HepG2 (cell line): ENCODE results near the gene MRPL14. TPM values are rescaled to one million over a fixed set of nuclear protein-coding genes. Genes with fewer than 3 reads are reported as not detected.

Source experiments
- ARID2 ChIP-seq: sonication (generic); formaldehyde crosslinking; IDR thresholded peaks from 2 replicates; pipeline ENCODE4 v1.8.1; 2022; ENCODE audit warnings: mild to moderate bottlenecking, missing genetic modification reagents, borderline replicate concordance
- ATF7-NPFF ChIP-seq: sonication (generic); formaldehyde crosslinking; IDR thresholded peaks from 2 replicates; pipeline ENCODE4 v1.8.1; 2023; ENCODE audit warnings: mild to moderate bottlenecking, low read depth, missing genetic modification reagents, moderate library complexity
- BCL6 ChIP-seq: IDR thresholded peaks from 2 replicates; pipeline ENCODE4 v1.6.1; 2016; ENCODE audit warnings: missing genetic modification reagents, missing compliant biosample characterization
- CAMTA2 ChIP-seq: sonication (generic); formaldehyde crosslinking; IDR thresholded peaks from 2 replicates; pipeline ENCODE4 v1.4.0; 2020; ENCODE audit warnings: mild to moderate bottlenecking, missing genetic modification reagents, borderline replicate concordance
- DR1 ChIP-seq: sonication (generic); formaldehyde crosslinking; IDR thresholded peaks from 2 replicates; pipeline ENCODE4 v1.8.0; 2021; ENCODE audit warnings: mild to moderate bottlenecking, missing genetic modification reagents, inconsistent platforms
- FOXC1 ChIP-seq: sonication (generic); formaldehyde crosslinking; IDR thresholded peaks from 2 replicates; pipeline ENCODE4 v1.8.0; 2022; ENCODE audit warnings: mild to moderate bottlenecking, missing genetic modification reagents, borderline replicate concordance
- HOXA9 ChIP-seq: sonication (generic); formaldehyde crosslinking; IDR thresholded peaks from 2 replicates; pipeline ENCODE4 v1.8.1; 2022; ENCODE audit warnings: missing genetic modification reagents, mild to moderate bottlenecking, moderate library complexity, borderline replicate concordance
- NFKB2 ChIP-seq: sonication (generic); formaldehyde crosslinking; IDR thresholded peaks from 2 replicates; pipeline ENCODE4 v1.4.0; 2020; ENCODE audit warnings: missing genetic modification reagents, borderline replicate concordance
- NR2F1 ChIP-seq, 2 experiments: fragments of 450-650 bp in 1 of 2; formaldehyde crosslinking in 1 of 2; IDR thresholded peaks; 2 replicates each; pipeline versions ENCODE4 v1.5.0 to v1.6.1; 2016 to 2020; ENCODE audit warnings: mild to moderate bottlenecking in 1 of 2, missing compliant biosample characterization in 1 of 2, missing genetic modification reagents in 1 of 2, moderate library complexity in 1 of 2
- RBFOX2 ChIP-seq: fragments of 200-400 bp; formaldehyde crosslinking; IDR thresholded peaks from 2 replicates; pipeline ENCODE4 v1.6.1; 2017; ENCODE audit warnings: low read depth, mild to moderate bottlenecking, low read length
- SMAD1 ChIP-seq: sonication (generic); formaldehyde crosslinking; IDR thresholded peaks from 2 replicates; pipeline ENCODE4 v1.4.0; 2020; ENCODE audit warnings: missing genetic modification reagents, low read depth, mild to moderate bottlenecking, borderline replicate concordance
- TCF7 ChIP-seq: sonication (generic); IDR thresholded peaks from 2 replicates; pipeline ENCODE4 v1.6.1; 2016; ENCODE audit warnings: antibody characterized with exemption, low read depth
- TCF7L2 ChIP-seq: IDR thresholded peaks from 2 replicates; pipeline ENCODE4 v1.6.1; 2011; ENCODE audit warnings: mild to moderate bottlenecking, low read depth, low read length, moderate library complexity
- ZFP1 ChIP-seq: IDR thresholded peaks from 2 replicates; pipeline ENCODE4 v1.6.1; 2016
- ZFP36L1 ChIP-seq: sonication (generic); formaldehyde crosslinking; IDR thresholded peaks from 2 replicates; pipeline ENCODE4 v1.8.0; 2022; ENCODE audit warnings: mild to moderate bottlenecking, missing genetic modification reagents, moderate library complexity
- ZNF18 ChIP-seq: sonication (generic); formaldehyde crosslinking; IDR thresholded peaks from 2 replicates; pipeline ENCODE4 v1.8.0; 2022; ENCODE audit warnings: mild to moderate bottlenecking, missing genetic modification reagents; ENCODE audit not compliant: insufficient replicate concordance
- ZNF260 ChIP-seq: sonication (generic); formaldehyde crosslinking; IDR thresholded peaks from 2 replicates; pipeline ENCODE4 v1.4.0; 2020; ENCODE audit warnings: missing genetic modification reagents, low read depth, mild to moderate bottlenecking, borderline replicate concordance
- ZNF333 ChIP-seq: sonication (generic); formaldehyde crosslinking; IDR thresholded peaks from 2 replicates; pipeline ENCODE4 v1.4.0; 2020; ENCODE audit warnings: mild to moderate bottlenecking, missing genetic modification reagents, borderline replicate concordance
- ZNF354B ChIP-seq: sonication (generic); formaldehyde crosslinking; IDR thresholded peaks from 2 replicates; pipeline ENCODE4 v1.8.0; 2022; ENCODE audit warnings: mild to moderate bottlenecking, missing genetic modification reagents
- ZNF616 ChIP-seq: sonication (generic); formaldehyde crosslinking; IDR thresholded peaks from 2 replicates; pipeline ENCODE4 v1.5.0; 2020; ENCODE audit warnings: low read depth, mild to moderate bottlenecking, missing genetic modification reagents
- ZNF747 ChIP-seq: sonication (generic); formaldehyde crosslinking; IDR thresholded peaks from 2 replicates; pipeline ENCODE4 v1.8.1; 2023; ENCODE audit warnings: missing genetic modification reagents, mild to moderate bottlenecking, borderline replicate concordance
- polyA plus RNA-seq, 8 experiments: library from polyadenylated mRNA; depleted of rRNA in 3 of 8; stranded (reverse) in 7 of 8; unstranded in 1 of 8; fragments of >200 nt; fragmentation: Illumina TruSeq in 4 of 8; extraction: Trizol in 4 of 8; gene quantifications; 2 replicates each; pipeline versions ENCODE4 v1.2.1 to v1.2.3, GENCODE V29; 2011 to 2016; ENCODE audit warnings: low read depth in 4 of 8, missing spikeins in 1 of 8, mixed read lengths in 1 of 8; ENCODE audit not compliant: insufficient read depth in 1 of 8
- total RNA-seq, 5 experiments: library from RNA; depleted of rRNA; stranded (reverse); fragments of >200 nt; fragmentation: Illumina TruSeq; extraction: Trizol; gene quantifications; 2 replicates each; pipeline ENCODE4 v1.2.3, GENCODE V29; 2016; ENCODE audit warnings: low read depth in 1 of 5
- TF ChIP-seq, protein P1 (sequence below): IDR thresholded peaks from 2 replicates; pipeline ENCODE4 v1.4.0; 2020; ENCODE audit warnings: mild to moderate bottlenecking, missing genetic modification reagents

MRPL14 gene
- total and polyA plus RNA-seq, 2 of the 13 experiments (the other 11 are each of a cell fraction or from before 2014, with no cell fraction given), result 157 to 178 TPM

DNA sequence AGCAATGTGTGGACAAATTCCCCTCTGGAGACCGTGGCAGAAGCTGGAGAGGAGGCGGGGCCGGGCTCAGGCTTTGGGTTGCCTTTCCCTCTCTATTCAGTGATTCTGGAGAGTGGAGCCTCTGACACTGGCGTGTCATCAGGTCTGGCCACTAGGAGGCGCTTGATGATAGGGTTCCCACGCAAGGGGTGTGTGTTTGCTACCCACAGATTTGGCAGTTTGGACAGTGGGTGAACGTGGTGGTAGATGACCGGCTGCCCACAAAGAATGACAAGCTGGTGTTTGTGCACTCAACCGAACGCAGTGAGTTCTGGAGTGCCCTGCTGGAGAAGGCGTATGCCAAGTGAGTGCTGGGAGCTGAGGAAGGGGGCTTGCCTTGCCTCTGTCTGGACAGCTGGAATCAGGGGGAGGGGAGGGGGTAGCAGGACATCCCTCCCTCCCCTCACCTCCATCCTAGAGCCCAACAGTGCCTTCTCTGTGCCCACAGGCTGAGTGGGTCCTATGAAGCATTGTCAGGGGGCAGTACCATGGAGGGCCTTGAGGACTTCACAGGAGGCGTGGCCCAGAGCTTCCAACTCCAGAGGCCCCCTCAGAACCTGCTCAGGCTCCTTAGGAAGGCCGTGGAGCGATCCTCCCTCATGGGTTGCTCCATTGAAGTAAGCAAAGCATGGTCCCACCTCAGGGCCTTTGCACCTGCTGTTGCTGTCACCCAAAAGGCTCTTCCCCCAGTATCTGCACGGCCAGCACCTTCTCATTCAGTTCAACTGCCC, 45.7 kb upstream of the MRPL14 start (continued):
- TF ChIP-seq HOXA9 (no peak), NFKB2 (0 out of 2 replicates have a peak, but pooled peaks have one; percentile 54), TCF7L2 (no peak), FOXC1 (CRISPR knock-in tag) (no peak), TCF7 (no peak), BCL6 (no peak), ARID2 (CRISPR knock-in tag) (no peak), DR1 (CRISPR knock-in tag) (no peak), ZNF260 (CRISPR knock-in tag) (no peak), RBFOX2 (no peak), CAMTA2 (CRISPR knock-in tag) (no peak), ZNF354B (0 out of 2 replicates have a peak, but pooled peaks have one; percentile 74), ZNF18 (CRISPR knock-in tag) (no peak), ZNF747 (CRISPR knock-in tag) (no peak), ZNF616 (CRISPR knock-in tag) (no peak), ZNF333 (CRISPR knock-in tag) (no peak), NR2F1 (CRISPR knock-in tag; IDR thresholded peaks at IDR 0.05) (no peak), ZFP1 (no peak), ZFP36L1 (CRISPR knock-in tag) (no peak), SMAD1 (no peak), ATF7-NPFF (CRISPR knock-in tag) (no peak)
- TF ChIP-seq, protein P1, sequence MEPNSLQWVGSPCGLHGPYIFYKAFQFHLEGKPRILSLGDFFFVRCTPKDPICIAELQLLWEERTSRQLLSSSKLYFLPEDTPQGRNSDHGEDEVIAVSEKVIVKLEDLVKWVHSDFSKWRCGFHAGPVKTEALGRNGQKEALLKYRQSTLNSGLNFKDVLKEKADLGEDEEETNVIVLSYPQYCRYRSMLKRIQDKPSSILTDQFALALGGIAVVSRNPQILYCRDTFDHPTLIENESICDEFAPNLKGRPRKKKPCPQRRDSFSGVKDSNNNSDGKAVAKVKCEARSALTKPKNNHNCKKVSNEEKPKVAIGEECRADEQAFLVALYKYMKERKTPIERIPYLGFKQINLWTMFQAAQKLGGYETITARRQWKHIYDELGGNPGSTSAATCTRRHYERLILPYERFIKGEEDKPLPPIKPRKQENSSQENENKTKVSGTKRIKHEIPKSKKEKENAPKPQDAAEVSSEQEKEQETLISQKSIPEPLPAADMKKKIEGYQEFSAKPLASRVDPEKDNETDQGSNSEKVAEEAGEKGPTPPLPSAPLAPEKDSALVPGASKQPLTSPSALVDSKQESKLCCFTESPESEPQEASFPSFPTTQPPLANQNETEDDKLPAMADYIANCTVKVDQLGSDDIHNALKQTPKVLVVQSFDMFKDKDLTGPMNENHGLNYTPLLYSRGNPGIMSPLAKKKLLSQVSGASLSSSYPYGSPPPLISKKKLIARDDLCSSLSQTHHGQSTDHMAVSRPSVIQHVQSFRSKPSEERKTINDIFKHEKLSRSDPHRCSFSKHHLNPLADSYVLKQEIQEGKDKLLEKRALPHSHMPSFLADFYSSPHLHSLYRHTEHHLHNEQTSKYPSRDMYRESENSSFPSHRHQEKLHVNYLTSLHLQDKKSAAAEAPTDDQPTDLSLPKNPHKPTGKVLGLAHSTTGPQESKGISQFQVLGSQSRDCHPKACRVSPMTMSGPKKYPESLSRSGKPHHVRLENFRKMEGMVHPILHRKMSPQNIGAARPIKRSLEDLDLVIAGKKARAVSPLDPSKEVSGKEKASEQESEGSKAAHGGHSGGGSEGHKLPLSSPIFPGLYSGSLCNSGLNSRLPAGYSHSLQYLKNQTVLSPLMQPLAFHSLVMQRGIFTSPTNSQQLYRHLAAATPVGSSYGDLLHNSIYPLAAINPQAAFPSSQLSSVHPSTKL (CRISPR knock-in tag), result peak; percentile 28; the same call in 1 of the 2 replicates
